ENCODE data around the gene ADAM17. TPM values are rescaled to one million over a fixed set of nuclear protein-coding genes. Genes with fewer than 3 reads are reported as not detected.

Gene ADAM17
- total RNA-seq, 1 donor from 2014 or later: 23.3 TPM

GRCh38 chr2:9494081-9494480, 61.5 kb downstream of the ADAM17 start:
- intact Hi-C loops (cut with micrococcal nuclease): no loop called here
- Mint-ChIP-seq H3K27ac (peak overlapping the region; percentile 24), H3K9me3 (no peaks in the 10 kb centered on the region), H3K27me3 (ENCODE audit: low read depth) (no peaks in the 10 kb centered on the region), H3K36me3 (ENCODE audit: low read depth) (peaks cover 81% of the 10 kb centered on the region), H3K4me1 (ENCODE audit: low read depth) (peaks cover 16% of the 10 kb centered on the region), H3K4me3 (ENCODE audit: low read depth) (no peak overlapping the region)
- DNase-seq (ENCODE audit: low spot score): no peak

- H3K36me3 Mint-ChIP-seq (ENCODE audit: low read depth): peaks cover 84% of the 10 kb centered on the region
- H3K27ac Mint-ChIP-seq: no peak overlapping the region
- H3K9me3 Mint-ChIP-seq: no peaks in the 10 kb centered on the region
- H3K27me3 Mint-ChIP-seq (ENCODE audit: low read depth): no peaks in the 10 kb centered on the region
- H3K4me1 Mint-ChIP-seq (ENCODE audit: low read depth): peaks cover 21% of the 10 kb centered on the region
- intact Hi-C loops (cut with micrococcal nuclease): no loop called here
- DNase-seq (ENCODE audit: low spot score): no peak
- H3K4me3 Mint-ChIP-seq (ENCODE audit: low read depth): no peak overlapping the region
Observed at GRCh38 chr2:9493478-9493877, 62.2 kb downstream of the ADAM17 start.

DNA sequence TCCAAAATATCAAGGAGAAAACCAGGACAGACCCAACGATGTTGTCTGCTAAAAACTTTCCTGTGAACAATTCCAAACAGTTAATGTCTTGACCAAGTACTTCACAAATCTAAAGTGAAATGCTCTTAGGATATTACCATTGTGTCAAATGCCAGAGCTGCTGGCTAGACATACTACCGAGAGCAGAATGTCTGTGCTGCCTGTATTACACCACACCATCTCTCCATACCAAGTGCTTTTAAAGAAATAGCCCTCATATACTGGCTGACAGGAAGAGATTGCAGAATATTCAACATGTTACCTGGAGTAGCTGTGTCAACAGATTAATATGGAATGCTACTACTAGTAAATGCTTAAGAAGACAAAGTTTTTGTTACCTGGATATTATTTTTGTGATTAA, 62.7 kb downstream of the ADAM17 start:
- Mint-ChIP-seq H3K27me3 (ENCODE audit: low read depth) (no peaks in the 10 kb centered on the region), H3K9me3 (no peaks in the 10 kb centered on the region), H3K36me3 (ENCODE audit: low read depth) (peaks cover 85% of the 10 kb centered on the region), H3K4me1 (ENCODE audit: low read depth) (peaks cover 22% of the 10 kb centered on the region), H3K4me3 (ENCODE audit: low read depth) (no peak overlapping the region), H3K27ac (no peak overlapping the region)
- intact Hi-C loops (cut with micrococcal nuclease): no loop called here
- no peak for DNase-seq (ENCODE audit: low spot score)

DNA sequence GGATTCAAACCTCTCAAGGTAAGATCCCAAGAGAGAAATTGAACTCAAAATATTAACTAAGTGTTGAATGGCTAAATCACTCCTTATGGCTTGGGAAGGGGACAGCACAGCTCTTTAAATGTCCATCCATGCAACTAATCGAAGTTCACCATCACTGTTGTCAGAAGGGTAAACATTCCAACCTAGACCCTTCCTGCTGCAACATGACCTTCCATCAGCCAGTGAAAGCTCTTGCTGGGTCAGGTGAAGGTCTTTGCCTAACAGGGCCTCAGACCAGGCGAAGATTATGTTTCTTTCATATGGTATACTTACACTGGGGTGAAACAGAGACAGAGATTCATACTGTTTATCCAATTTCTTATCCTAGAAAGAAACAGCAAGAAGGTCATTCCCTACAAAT, 64.8 kb downstream of the ADAM17 start:
- H3K27me3 Mint-ChIP-seq (ENCODE audit: low read depth): no peaks in the 10 kb centered on the region
- H3K4me3 Mint-ChIP-seq (ENCODE audit: low read depth): no peak overlapping the region
- intact Hi-C loops (cut with micrococcal nuclease): no loop called here
- no peak for DNase-seq (ENCODE audit: low spot score)
- H3K27ac Mint-ChIP-seq: no peak overlapping the region
- no peaks in the 10 kb centered on the region for H3K9me3 Mint-ChIP-seq
- H3K4me1 Mint-ChIP-seq (ENCODE audit: low read depth): peaks cover 13% of the 10 kb centered on the region
- H3K36me3 Mint-ChIP-seq (ENCODE audit: low read depth): peaks cover 83% of the 10 kb centered on the region

GRCh38 chr2:9488583-9489547, 66.8 kb downstream of the ADAM17 start:
- peaks cover 13% of the 10 kb centered on the region for H3K4me1 Mint-ChIP-seq (ENCODE audit: low read depth)
- intact Hi-C loops (cut with micrococcal nuclease): no loop called here

DNA sequence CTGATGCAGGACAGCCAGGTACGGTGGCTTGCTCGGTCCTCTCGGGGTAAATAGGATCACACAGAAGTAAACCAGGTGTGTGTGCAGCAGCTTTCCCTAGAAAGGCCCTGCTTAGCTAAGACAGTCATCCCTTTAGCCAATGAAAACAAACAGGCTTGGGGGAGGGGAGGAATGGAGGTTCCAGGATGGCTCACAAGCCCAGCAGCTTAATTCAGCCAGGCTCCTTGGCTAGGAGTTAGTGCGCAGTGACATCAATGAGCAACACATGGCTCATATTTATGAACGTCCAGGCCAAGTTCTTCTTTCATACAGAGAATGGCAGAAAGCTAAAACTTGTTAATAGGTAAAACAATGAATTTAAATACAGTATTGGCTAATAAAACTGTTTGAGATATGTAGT, 71.1 kb downstream of the ADAM17 start:
- H3K27ac Mint-ChIP-seq: no peak overlapping the region
- intact Hi-C loops (cut with micrococcal nuclease): no loop called here
- peaks cover 84% of the 10 kb centered on the region for H3K36me3 Mint-ChIP-seq (ENCODE audit: low read depth)

More at GRCh38 chr2:9488583-9489547, 66.8 kb downstream of the ADAM17 start:
- Mint-ChIP-seq H3K27ac (peak overlapping the region; percentile 20), H3K4me3 (ENCODE audit: low read depth) (no peak overlapping the region), H3K9me3 (no peaks in the 10 kb centered on the region), H3K36me3 (ENCODE audit: low read depth) (peaks cover 88% of the 10 kb centered on the region), H3K27me3 (ENCODE audit: low read depth) (no peaks in the 10 kb centered on the region)
- no peak for DNase-seq (ENCODE audit: low spot score)

DNA sequence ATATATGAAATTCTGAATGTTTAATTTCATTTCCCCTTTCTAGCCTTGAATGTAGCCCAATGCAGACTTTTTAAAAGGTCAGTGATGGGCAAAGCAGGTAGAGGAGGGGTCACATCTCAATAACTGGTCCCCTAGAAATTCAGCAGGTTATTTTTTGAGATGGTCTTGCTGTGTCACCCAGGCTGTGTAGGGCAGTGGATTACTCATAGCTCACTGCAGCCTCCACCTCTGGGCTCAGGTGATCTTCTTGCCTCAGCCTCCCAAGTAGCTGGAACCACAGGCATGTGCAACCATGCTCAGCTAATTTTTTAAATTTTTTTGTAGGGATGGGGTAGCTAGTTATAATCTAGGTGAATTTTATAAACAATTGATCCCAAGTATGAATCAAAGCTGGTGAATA, 72.5 kb downstream of the ADAM17 start:
- no peak overlapping the region for H3K4me3 Mint-ChIP-seq (ENCODE audit: low read depth)
- H3K4me1 Mint-ChIP-seq (ENCODE audit: low read depth): peaks cover 12% of the 10 kb centered on the region
- peaks cover 84% of the 10 kb centered on the region for H3K36me3 Mint-ChIP-seq (ENCODE audit: low read depth)
- no peak overlapping the region for H3K27ac Mint-ChIP-seq
- H3K9me3 Mint-ChIP-seq: no peaks in the 10 kb centered on the region
- H3K27me3 Mint-ChIP-seq (ENCODE audit: low read depth): no peaks in the 10 kb centered on the region
- no peak for DNase-seq (ENCODE audit: low spot score)
- intact Hi-C loops (cut with micrococcal nuclease): no loop called here

More for the DNA sequence above, 71.1 kb downstream of the ADAM17 start:
- H3K27me3 Mint-ChIP-seq (ENCODE audit: low read depth): no peaks in the 10 kb centered on the region
- no peak for DNase-seq (ENCODE audit: low spot score)
- no peak overlapping the region for H3K4me3 Mint-ChIP-seq (ENCODE audit: low read depth)
- peaks cover 14% of the 10 kb centered on the region for H3K4me1 Mint-ChIP-seq (ENCODE audit: low read depth)
- H3K9me3 Mint-ChIP-seq: no peaks in the 10 kb centered on the region

GRCh38 chr2:9480157-9480556, 75.5 kb downstream of the ADAM17 start:
- Mint-ChIP-seq H3K4me3 (ENCODE audit: low read depth) (no peak overlapping the region), H3K27me3 (ENCODE audit: low read depth) (no peaks in the 10 kb centered on the region), H3K36me3 (ENCODE audit: low read depth) (peaks cover 88% of the 10 kb centered on the region), H3K9me3 (peaks cover 6% of the 10 kb centered on the region), H3K4me1 (ENCODE audit: low read depth) (peaks cover 31% of the 10 kb centered on the region), H3K27ac (no peak overlapping the region)
- intact Hi-C loops (cut with micrococcal nuclease): no loop called here
- no peak for DNase-seq (ENCODE audit: low spot score)

- Mint-ChIP-seq H3K4me3 (ENCODE audit: low read depth) (no peak overlapping the region), H3K4me1 (ENCODE audit: low read depth) (peaks cover 33% of the 10 kb centered on the region), H3K27me3 (ENCODE audit: low read depth) (no peaks in the 10 kb centered on the region), H3K27ac (no peak overlapping the region), H3K9me3 (peaks cover 6% of the 10 kb centered on the region), H3K36me3 (ENCODE audit: low read depth) (peaks cover 72% of the 10 kb centered on the region)
- intact Hi-C loops (cut with micrococcal nuclease): loop anchor here (5.0 kb wide), 1 partner anchor 74 kb away; no protein-coding TSS in a partner anchor
- no peak for DNase-seq (ENCODE audit: low spot score)
Observed at GRCh38 chr2:9478526-9478925, 77.1 kb downstream of the ADAM17 start.

DNA sequence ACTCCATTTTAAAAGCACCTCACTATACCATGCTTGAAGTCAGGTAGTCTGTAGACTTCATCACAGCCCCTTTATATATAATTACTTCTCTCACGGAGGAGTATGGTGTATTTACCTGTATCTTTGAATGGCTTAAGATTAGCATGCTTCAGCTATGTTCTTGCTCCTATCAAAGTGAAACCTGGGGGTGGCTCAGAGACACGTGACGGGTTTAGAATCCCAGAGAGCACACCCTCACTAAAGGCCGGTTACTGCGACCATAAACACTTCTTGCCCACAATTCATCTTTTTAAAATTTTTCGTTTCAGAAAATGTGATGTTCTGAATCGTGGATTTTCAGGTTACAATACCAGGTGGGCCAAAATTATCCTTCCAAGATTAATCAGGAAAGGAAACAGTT, 77.7 kb downstream of the ADAM17 start:
- Mint-ChIP-seq H3K9me3 (peaks cover 6% of the 10 kb centered on the region), H3K4me3 (ENCODE audit: low read depth) (no peak overlapping the region), H3K27me3 (ENCODE audit: low read depth) (no peaks in the 10 kb centered on the region), H3K4me1 (ENCODE audit: low read depth) (peaks cover 38% of the 10 kb centered on the region), H3K36me3 (ENCODE audit: low read depth) (peaks cover 74% of the 10 kb centered on the region), H3K27ac (no peak overlapping the region)
- intact Hi-C loops (cut with micrococcal nuclease): loop anchor here (5.0 kb wide), 1 partner anchor 74 kb away; no protein-coding TSS in a partner anchor
- no peak for DNase-seq (ENCODE audit: low spot score)

- peaks cover 6% of the 10 kb centered on the region for H3K9me3 Mint-ChIP-seq
- DNase-seq (ENCODE audit: low spot score): peak; percentile 61
- H3K4me1 Mint-ChIP-seq (ENCODE audit: low read depth): peaks cover 30% of the 10 kb centered on the region
- peak within 1 kb of the TSS; percentile 69 for H3K27ac Mint-ChIP-seq
- no peaks in the 10 kb centered on the region for H3K27me3 Mint-ChIP-seq (ENCODE audit: low read depth)
- H3K4me3 Mint-ChIP-seq (ENCODE audit: low read depth): peak within 1 kb of the TSS; percentile 74
- intact Hi-C loops (cut with micrococcal nuclease): loop anchor here (5.0 kb wide), 3 partner anchors 78 to 648 kb away; partner anchors contain the start of gene RRM2
- peaks cover 67% of the 10 kb centered on the region for H3K36me3 Mint-ChIP-seq (ENCODE audit: low read depth)
Observed at GRCh38 chr2:9474361-9475057, 81.1 kb downstream of the ADAM17 start, which contains the start of gene IAH1. Gene IAH1 (plus strand): TSS chr2:9474551. CDS start chr2:9474567, 16 bp downstream.

- DNase-seq (ENCODE audit: low spot score): peak; percentile 48
- Mint-ChIP-seq H3K4me1 (ENCODE audit: low read depth) (peaks cover 30% of the 10 kb centered on the region), H3K27ac (peak overlapping the region; percentile 69), H3K27me3 (ENCODE audit: low read depth) (no peaks in the 10 kb centered on the region), H3K9me3 (peaks cover 6% of the 10 kb centered on the region), H3K36me3 (ENCODE audit: low read depth) (peaks cover 64% of the 10 kb centered on the region), H3K4me3 (ENCODE audit: low read depth) (peak overlapping the region; percentile 74)
- intact Hi-C loops (cut with micrococcal nuclease): loop anchor here (5.0 kb wide), 2 partner anchors 153 to 648 kb away; partner anchors contain the start of gene RRM2
Observed at GRCh38 chr2:9473985-9474360, 81.7 kb downstream of the ADAM17 start.
